Body of pancreas (tissue), 4 donors: ENCODE measurements around the gene PPM1A.

Experiments used
- CTCF ChIP-seq, 7 experiments: fragments of 450-650 bp in 4 of 7; fragments of 200-600 bp in 3 of 7; sonication (generic) in 3 of 7; IDR thresholded peaks; one replicate each; pipeline ENCODE4 v1.5.1; 2016 to 2019; ENCODE audit warnings: antibody characterized with exemption in 7 of 7
- POLR2A ChIP-seq, 3 donors: fragments of 450-650 bp; IDR thresholded peaks; one replicate each; pipeline ENCODE4 v1.6.1; 2016; ENCODE audit warnings: antibody characterized with exemption in 3 of 3, mild to moderate bottlenecking in 2 of 3

- no peak for TF ChIP-seq CTCF (IDR thresholded peaks at IDR 0.05)
- no peak for TF ChIP-seq POLR2A (IDR thresholded peaks at IDR 0.05)
These were observed 7.9 kb upstream of the PPM1A start for GRCh38 chr14:60241091-60241490.
